Astrocyte (in vitro differentiated cells and primary cell): ENCODE data around the gene MFAP1. TPM values are rescaled to one million over a fixed set of nuclear protein-coding genes. Genes with fewer than 3 reads are reported as not detected.
A peak's percentile ranks its signal among the peaks of the same experiment; 100 is the strongest.

Experiments used
- DNase-seq: peaks from one replicate; pipeline ENCODE4 v3.0.0-alpha.2; 2010; ENCODE audit warnings: low read depth
- FAIRE-seq: peaks from 2 replicates; lab custom pipeline; 2011; peaks lifted over from hg19 to GRCh38; lab: Jason Lieb, UNC
- H2AFZ ChIP-seq: 2 replicates; pipeline ENCODE4 v1.6.0; 2012; ENCODE audit warnings: low read depth, low read length, inconsistent platforms
- H3K27ac ChIP-seq: 2 replicates; pipeline ENCODE4 v1.5.1; 2011; ENCODE audit warnings: low read depth, low read length, inconsistent platforms
- H3K27me3 ChIP-seq: 2 replicates; pipeline ENCODE4 v1.6.0; 2011; ENCODE audit warnings: low read length, inconsistent platforms; ENCODE audit not compliant: insufficient read depth
- H3K36me3 ChIP-seq: 2 replicates; pipeline ENCODE4 v1.5.1; 2011; ENCODE audit warnings: low read length, inconsistent platforms; ENCODE audit not compliant: insufficient read depth
- H3K4me1 ChIP-seq: 2 replicates; pipeline ENCODE4 v1.5.1; 2011; ENCODE audit warnings: low read length, inconsistent platforms; ENCODE audit not compliant: insufficient read depth
- H3K4me2 ChIP-seq: 2 replicates; pipeline ENCODE4 v1.6.0; 2012; ENCODE audit warnings: low read length, inconsistent platforms
- H3K4me3 ChIP-seq: 2 replicates; pipeline ENCODE4 v1.5.1; 2011; ENCODE audit warnings: low read depth, mild to moderate bottlenecking, low read length, inconsistent platforms; ENCODE audit not compliant: insufficient read depth
- H3K79me2 ChIP-seq: 2 replicates; pipeline ENCODE4 v1.6.0; 2012; ENCODE audit warnings: mild to moderate bottlenecking, low read length, inconsistent platforms; ENCODE audit not compliant: insufficient read depth
- H3K9ac ChIP-seq: 2 replicates; pipeline ENCODE4 v1.6.0; 2012; ENCODE audit warnings: mild to moderate bottlenecking, low read length, inconsistent platforms
- H3K9me3 ChIP-seq: 2 replicates; pipeline ENCODE4 v1.5.1; 2012; ENCODE audit warnings: low read depth, mild to moderate bottlenecking, low read length, inconsistent platforms; ENCODE audit not compliant: insufficient read depth
- H4K20me1 ChIP-seq: 2 replicates; pipeline ENCODE4 v1.6.0; 2012; ENCODE audit warnings: low read length, inconsistent platforms; ENCODE audit not compliant: insufficient read depth
- H3K27ac Mint-ChIP-seq: one replicate; pipeline ENCODE4 v1.8.0; 2021; ENCODE audit warnings: mild to moderate bottlenecking, mixed read lengths; ENCODE audit not compliant: unreplicated experiment
- H3K27me3 Mint-ChIP-seq: one replicate; pipeline ENCODE4 v1.8.0; 2021; ENCODE audit warnings: low read depth, mixed read lengths; ENCODE audit not compliant: unreplicated experiment
- H3K36me3 Mint-ChIP-seq: one replicate; pipeline ENCODE4 v1.8.0; 2021; ENCODE audit warnings: low read depth, mixed read lengths; ENCODE audit not compliant: unreplicated experiment
- H3K4me1 Mint-ChIP-seq: one replicate; pipeline ENCODE4 v1.8.0; 2021; ENCODE audit warnings: low read depth, mixed read lengths; ENCODE audit not compliant: unreplicated experiment
- H3K4me3 Mint-ChIP-seq: one replicate; pipeline ENCODE4 v1.8.0; 2021; ENCODE audit warnings: mild to moderate bottlenecking, moderate library complexity, mixed read lengths; ENCODE audit not compliant: unreplicated experiment
- H3K9me3 Mint-ChIP-seq: one replicate; pipeline ENCODE4 v1.8.0; 2021; ENCODE audit warnings: mild to moderate bottlenecking, mixed read lengths; ENCODE audit not compliant: unreplicated experiment
- CTCF ChIP-seq: IDR thresholded peaks from 2 replicates; pipeline ENCODE4 v1.5.1; 2011; ENCODE audit warnings: low read depth, mild to moderate bottlenecking, inconsistent platforms, low read length, moderate library complexity; ENCODE audit not compliant: insufficient read depth
- EZH2 ChIP-seq: IDR thresholded peaks from 2 replicates; pipeline ENCODE4 v1.6.1; 2012; ENCODE audit warnings: mild to moderate bottlenecking, low read length, inconsistent platforms; ENCODE audit not compliant: insufficient read depth
- total RNA-seq: library from RNA; stranded (reverse); gene quantifications from 2 replicates; pipeline ENCODE4 v1.2.1, GENCODE V29; 2021

The MFAP1 gene
- total RNA-seq, 1 donor from 2014 or later = 33.1 TPM

DNA sequence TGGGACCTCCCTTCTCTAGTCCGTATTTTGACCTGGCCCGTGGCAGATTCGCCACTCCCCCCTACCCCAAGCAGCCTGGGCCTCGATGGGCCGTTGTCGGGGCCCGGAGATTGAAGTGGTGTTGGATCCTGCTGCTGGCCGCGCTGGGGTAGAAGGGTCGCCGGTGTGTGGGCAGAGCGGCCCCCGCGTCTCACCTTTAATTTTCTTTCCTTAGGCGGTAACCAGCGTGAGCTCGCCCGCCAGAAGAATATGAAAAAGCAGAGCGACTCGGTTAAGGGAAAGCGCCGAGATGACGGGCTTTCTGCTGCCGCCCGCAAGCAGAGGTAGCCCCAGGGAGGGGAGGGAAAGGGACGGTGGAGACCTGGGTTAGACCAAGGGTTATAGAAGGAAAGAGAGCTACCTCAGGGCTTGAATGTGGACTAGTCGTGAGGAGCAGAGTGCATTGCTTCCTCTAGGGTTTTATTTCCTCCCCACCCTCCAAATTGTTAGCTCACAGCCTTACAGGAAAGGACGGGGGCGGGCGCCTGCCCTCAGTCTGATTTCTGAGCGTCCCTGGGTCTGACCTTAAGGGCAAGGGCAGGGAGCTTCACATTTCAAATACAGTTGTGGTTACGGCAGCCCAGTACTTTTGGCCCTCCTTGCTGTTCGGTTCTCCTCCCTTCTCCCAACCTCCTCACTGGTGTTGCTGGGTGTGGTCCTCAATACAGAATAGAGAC, 31.6 kb downstream of the MFAP1 start:
- H3K4me2 ChIP-seq = peak overlapping the region; percentile 91
- no peak for FAIRE-seq
- peaks cover 21% of the 10 kb centered on the region for H3K36me3 Mint-ChIP-seq

DNA sequence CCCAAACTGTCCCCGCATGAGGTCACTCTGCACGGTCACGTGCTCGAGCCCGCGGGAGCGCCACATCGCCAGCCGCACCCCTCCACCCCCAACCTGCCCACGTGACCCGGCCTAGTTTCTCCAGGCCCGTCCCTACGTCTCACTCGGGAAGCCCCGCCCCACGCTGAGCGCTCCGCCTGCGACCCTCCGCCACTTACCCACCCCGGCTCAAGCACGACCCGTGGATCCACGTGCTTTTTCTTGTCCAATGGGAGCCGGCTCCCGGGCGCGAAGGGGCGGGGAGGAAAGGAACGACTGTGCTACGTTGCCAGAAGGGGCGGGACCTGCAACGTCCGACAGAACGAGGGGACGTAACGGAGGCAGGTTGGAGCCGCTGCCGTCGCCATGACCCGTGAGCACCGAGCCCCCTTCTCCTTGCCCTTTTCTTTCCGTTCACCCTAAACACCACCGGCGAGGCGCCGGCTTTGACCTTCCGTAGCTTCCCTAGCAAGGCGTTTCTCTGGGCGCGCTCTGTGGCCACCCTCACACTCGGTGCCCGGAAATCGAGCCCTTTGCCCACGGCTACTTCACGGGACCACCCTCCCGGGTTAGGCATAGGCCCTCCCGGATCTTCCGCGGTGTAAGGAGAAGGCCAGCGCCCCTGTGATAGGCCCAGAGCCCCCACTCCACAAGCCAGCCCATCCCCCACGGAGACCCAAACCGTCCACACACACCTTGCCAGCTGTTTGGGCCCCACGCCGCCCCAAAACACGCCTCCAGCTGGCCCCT, 32.3 kb downstream of the MFAP1 start, which contains the start of gene SERF2:
Gene SERF2, plus strand, starts transcription at position 328 of the 768 bp plus-strand sequence. Its CDS starts 57 bp downstream, at position 385.
- Mint-ChIP-seq H3K27me3 (no peaks in the 10 kb centered on the region), H3K4me1 (peaks cover 37% of the 10 kb centered on the region), H3K27ac (peak within 1 kb of the TSS; percentile 99), H3K9me3 (no peaks in the 10 kb centered on the region), H3K36me3 (peaks cover 21% of the 10 kb centered on the region), H3K4me3 (peak within 1 kb of the TSS; percentile 97)
- peak within 1 kb of the TSS; percentile 90 for H2AFZ ChIP-seq
- peak within 1 kb of the TSS; percentile 100 for H3K9ac ChIP-seq
- H3K79me2 ChIP-seq = peaks cover 37% of the 10 kb centered on the region
- H3K4me3 ChIP-seq = peak within 1 kb of the TSS; percentile 100
- no peak for TF ChIP-seq CTCF
- no peak for TF ChIP-seq EZH2
- H3K4me1 ChIP-seq = peaks cover 29% of the 10 kb centered on the region
- peak; percentile 97 for DNase-seq
- peaks cover 20% of the 10 kb centered on the region for H3K36me3 ChIP-seq
- no peaks in the 10 kb centered on the region for H3K9me3 ChIP-seq
- peak within 1 kb of the TSS; percentile 100 for H3K27ac ChIP-seq
- peak within 1 kb of the TSS; percentile 91 for H3K4me2 ChIP-seq
- peaks cover 43% of the 10 kb centered on the region for H4K20me1 ChIP-seq
- H3K27me3 ChIP-seq = no peaks in the 10 kb centered on the region
- FAIRE-seq = no peak

More for the DNA sequence above, 31.6 kb downstream of the MFAP1 start:
- Mint-ChIP-seq H3K4me3 (peak overlapping the region; percentile 97), H3K4me1 (peaks cover 42% of the 10 kb centered on the region), H3K27ac (peak overlapping the region; percentile 99), H3K9me3 (no peaks in the 10 kb centered on the region), H3K27me3 (no peaks in the 10 kb centered on the region)
- Histone ChIP-seq H3K36me3 (peaks cover 20% of the 10 kb centered on the region), H4K20me1 (peaks cover 44% of the 10 kb centered on the region), H3K27ac (peak overlapping the region; percentile 100), H2AFZ (peak overlapping the region; percentile 69), H3K4me3 (peak overlapping the region; percentile 100), H3K27me3 (no peaks in the 10 kb centered on the region), H3K9me3 (no peaks in the 10 kb centered on the region), H3K79me2 (peaks cover 37% of the 10 kb centered on the region), H3K9ac (peak overlapping the region; percentile 100), H3K4me1 (peaks cover 29% of the 10 kb centered on the region)
- TF ChIP-seq CTCF (peak; percentile 4), EZH2 (no peak)
- no peak for DNase-seq
